GM12892 (cell line): ENCODE data around the gene CEP350.

Experiments used
- POLR2A ChIP-seq: IDR thresholded peaks from 2 replicates; pipeline ENCODE4 v1.6.1; 2011; ENCODE audit warnings: low read depth, low read length, control low read depth
- TAF1 ChIP-seq: IDR thresholded peaks from 2 replicates; pipeline ENCODE4 v1.6.1; 2011; ENCODE audit warnings: low read depth, mild to moderate bottlenecking, control low read depth, low read length, borderline replicate concordance

DNA sequence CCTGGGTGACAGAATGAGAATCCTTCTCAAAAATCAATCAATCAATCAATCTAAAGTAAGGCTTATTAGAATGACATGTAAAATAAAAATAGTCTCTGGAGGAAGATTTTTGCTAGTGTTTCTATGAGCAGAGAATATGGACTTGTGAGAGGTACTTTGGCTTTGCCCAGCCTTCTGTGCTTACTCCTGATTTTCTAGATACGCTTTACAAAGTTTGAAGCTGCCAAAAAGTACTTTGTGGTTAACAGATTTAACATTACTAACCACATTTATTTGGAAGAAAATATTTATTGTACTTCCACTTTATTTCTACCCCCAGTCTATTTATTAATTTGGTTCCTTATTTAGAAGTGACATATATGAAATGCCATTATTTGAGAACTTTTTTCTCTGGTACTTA is 41.0 kb downstream of the CEP350 start:
- TF ChIP-seq TAF1 (no peak), POLR2A (no peak)
